Stimulated activated naive CD8-positive, alpha-beta T cell treated with anti-CD3 and anti-CD28 coated beads, Interleukin-15, Interleukin-2, amounts not matched to agents 100 ng/mL and 50 ng/mL, for 24 hours (primary cell): ENCODE measurements around the gene TMEM219.
A peak's percentile ranks its signal among the peaks of the same experiment; 100 is the strongest.

Source experiments
- H3K27ac Mint-ChIP-seq: one replicate; pipeline ENCODE4 v1.8.0; 2021; ENCODE audit warnings: mild to moderate bottlenecking, mixed read lengths
- H3K27me3 Mint-ChIP-seq: one replicate; pipeline ENCODE4 v1.8.0; 2021; ENCODE audit warnings: mixed read lengths
- H3K36me3 Mint-ChIP-seq: one replicate; pipeline ENCODE4 v1.8.0; 2021; ENCODE audit warnings: low read depth, mixed read lengths
- H3K4me1 Mint-ChIP-seq: one replicate; pipeline ENCODE4 v1.8.0; 2021; ENCODE audit warnings: low read depth, mixed read lengths
- H3K4me3 Mint-ChIP-seq: one replicate; pipeline ENCODE4 v1.8.0; 2021; ENCODE audit warnings: mild to moderate bottlenecking, mixed read lengths
- H3K9me3 Mint-ChIP-seq: one replicate; pipeline ENCODE4 v1.8.0; 2021; ENCODE audit warnings: mixed read lengths

TMEM219 gene

GRCh38 chr16:29993903-29994599 lies 32.2 kb downstream of the TMEM219 start:
- Mint-ChIP-seq H3K4me1 (peaks cover 34% of the 10 kb centered on the region), H3K4me3 (peak overlapping the region; percentile 97), H3K9me3 (no peaks in the 10 kb centered on the region), H3K27ac (peak overlapping the region; percentile 99), H3K36me3 (peaks cover 43% of the 10 kb centered on the region), H3K27me3 (no peaks in the 10 kb centered on the region)

- no peaks in the 10 kb centered on the region for H3K27me3 Mint-ChIP-seq
- H3K4me3 Mint-ChIP-seq = peak overlapping the region; percentile 97
- peaks cover 46% of the 10 kb centered on the region for H3K36me3 Mint-ChIP-seq
- H3K4me1 Mint-ChIP-seq = peaks cover 34% of the 10 kb centered on the region
- H3K27ac Mint-ChIP-seq = peak overlapping the region; percentile 99
- no peaks in the 10 kb centered on the region for H3K9me3 Mint-ChIP-seq
Measured at GRCh38 chr16:29994600-29995323, 32.9 kb downstream of the TMEM219 start.

GRCh38 chr16:29995324-29995910 lies 33.5 kb downstream of the TMEM219 start, which contains the start of gene HIRIP3:
HIRIP3 (minus strand) TSS chr16:29995617; CDS start chr16:29995605, 12 bp downstream.
- Mint-ChIP-seq H3K9me3 (no peaks in the 10 kb centered on the region), H3K36me3 (peaks cover 40% of the 10 kb centered on the region), H3K27ac (peak within 1 kb of the TSS; percentile 99), H3K4me1 (peaks cover 34% of the 10 kb centered on the region), H3K27me3 (no peaks in the 10 kb centered on the region), H3K4me3 (peak within 1 kb of the TSS; percentile 97)

- H3K36me3 Mint-ChIP-seq = peaks cover 37% of the 10 kb centered on the region
Measured at GRCh38 chr16:29995911-29996765, 34.3 kb downstream of the TMEM219 start, which contains the start of gene INO80E. INO80E (plus strand) TSS chr16:29996241; CDS start chr16:29996311, 70 bp downstream.

GRCh38 chr16:29996766-29997250 lies 34.9 kb downstream of the TMEM219 start:
- H3K27ac Mint-ChIP-seq = peak overlapping the region; percentile 99
- H3K4me1 Mint-ChIP-seq = peaks cover 34% of the 10 kb centered on the region
- peak overlapping the region; percentile 97 for H3K4me3 Mint-ChIP-seq
- H3K36me3 Mint-ChIP-seq = peaks cover 41% of the 10 kb centered on the region
- H3K9me3 Mint-ChIP-seq = no peaks in the 10 kb centered on the region
- H3K27me3 Mint-ChIP-seq = no peaks in the 10 kb centered on the region

More at GRCh38 chr16:29995911-29996765, 34.3 kb downstream of the TMEM219 start, which contains the start of gene INO80E:
- H3K4me1 Mint-ChIP-seq = peaks cover 34% of the 10 kb centered on the region
- H3K9me3 Mint-ChIP-seq = no peaks in the 10 kb centered on the region
- H3K4me3 Mint-ChIP-seq = peak within 1 kb of the TSS; percentile 97
- peak within 1 kb of the TSS; percentile 99 for H3K27ac Mint-ChIP-seq
- H3K27me3 Mint-ChIP-seq = no peaks in the 10 kb centered on the region

- peaks cover 47% of the 10 kb centered on the region for H3K36me3 Mint-ChIP-seq
- peaks cover 25% of the 10 kb centered on the region for H3K4me1 Mint-ChIP-seq
- no peaks in the 10 kb centered on the region for H3K9me3 Mint-ChIP-seq
- no peak overlapping the region for H3K27ac Mint-ChIP-seq
- H3K4me3 Mint-ChIP-seq = no peak overlapping the region
- H3K27me3 Mint-ChIP-seq = no peaks in the 10 kb centered on the region
Measured at GRCh38 chr16:29999605-30000004, 37.7 kb downstream of the TMEM219 start.

GRCh38 chr16:30000735-30001631 lies 39.1 kb downstream of the TMEM219 start:
- no peaks in the 10 kb centered on the region for H3K9me3 Mint-ChIP-seq
- peaks cover 47% of the 10 kb centered on the region for H3K36me3 Mint-ChIP-seq
- H3K4me1 Mint-ChIP-seq = peaks cover 15% of the 10 kb centered on the region
- H3K27ac Mint-ChIP-seq = no peak overlapping the region
- no peaks in the 10 kb centered on the region for H3K27me3 Mint-ChIP-seq
- H3K4me3 Mint-ChIP-seq = no peak overlapping the region

GRCh38 chr16:30002614-30003346 lies 40.9 kb downstream of the TMEM219 start:
- no peaks in the 10 kb centered on the region for H3K27me3 Mint-ChIP-seq
- H3K4me1 Mint-ChIP-seq = peaks cover 7% of the 10 kb centered on the region
- H3K9me3 Mint-ChIP-seq = no peaks in the 10 kb centered on the region
- peaks cover 34% of the 10 kb centered on the region for H3K36me3 Mint-ChIP-seq
- H3K4me3 Mint-ChIP-seq = no peak overlapping the region
- no peak overlapping the region for H3K27ac Mint-ChIP-seq

- Mint-ChIP-seq H3K9me3 (no peaks in the 10 kb centered on the region), H3K27me3 (no peaks in the 10 kb centered on the region), H3K27ac (no peak overlapping the region), H3K4me3 (no peak overlapping the region), H3K4me1 (no peaks in the 10 kb centered on the region), H3K36me3 (peaks cover 25% of the 10 kb centered on the region)
Measured at GRCh38 chr16:30003670-30004423, 42.0 kb downstream of the TMEM219 start.

- Mint-ChIP-seq H3K27ac (no peak overlapping the region), H3K4me3 (no peak overlapping the region), H3K9me3 (no peaks in the 10 kb centered on the region), H3K27me3 (no peaks in the 10 kb centered on the region), H3K36me3 (peaks cover 20% of the 10 kb centered on the region), H3K4me1 (no peaks in the 10 kb centered on the region)
Measured at GRCh38 chr16:30004424-30004776, 42.5 kb downstream of the TMEM219 start.

GRCh38 chr16:30004811-30005242 lies 42.9 kb downstream of the TMEM219 start:
- Mint-ChIP-seq H3K27ac (no peak overlapping the region), H3K27me3 (no peaks in the 10 kb centered on the region), H3K4me1 (no peaks in the 10 kb centered on the region)

GRCh38 chr16:30005341-30006094 lies 43.6 kb downstream of the TMEM219 start:
- H3K27ac Mint-ChIP-seq = no peak overlapping the region
- H3K4me3 Mint-ChIP-seq = no peak overlapping the region
- H3K36me3 Mint-ChIP-seq = peaks cover 15% of the 10 kb centered on the region
- no peaks in the 10 kb centered on the region for H3K9me3 Mint-ChIP-seq
- H3K27me3 Mint-ChIP-seq = peaks cover 3% of the 10 kb centered on the region
- H3K4me1 Mint-ChIP-seq = peaks cover 6% of the 10 kb centered on the region

More at GRCh38 chr16:30004811-30005242, 42.9 kb downstream of the TMEM219 start:
- Mint-ChIP-seq H3K9me3 (no peaks in the 10 kb centered on the region), H3K4me3 (no peak overlapping the region), H3K36me3 (peaks cover 15% of the 10 kb centered on the region)
